ENCODE data around the gene PRPF8. TPM values are rescaled to one million over a fixed set of nuclear protein-coding genes. Genes with fewer than 3 reads are reported as not detected.

The PRPF8 gene
- total and polyA plus RNA-seq, 4 experiments from 2014 or later: 87.9 to 464 (median 327) TPM

DNA sequence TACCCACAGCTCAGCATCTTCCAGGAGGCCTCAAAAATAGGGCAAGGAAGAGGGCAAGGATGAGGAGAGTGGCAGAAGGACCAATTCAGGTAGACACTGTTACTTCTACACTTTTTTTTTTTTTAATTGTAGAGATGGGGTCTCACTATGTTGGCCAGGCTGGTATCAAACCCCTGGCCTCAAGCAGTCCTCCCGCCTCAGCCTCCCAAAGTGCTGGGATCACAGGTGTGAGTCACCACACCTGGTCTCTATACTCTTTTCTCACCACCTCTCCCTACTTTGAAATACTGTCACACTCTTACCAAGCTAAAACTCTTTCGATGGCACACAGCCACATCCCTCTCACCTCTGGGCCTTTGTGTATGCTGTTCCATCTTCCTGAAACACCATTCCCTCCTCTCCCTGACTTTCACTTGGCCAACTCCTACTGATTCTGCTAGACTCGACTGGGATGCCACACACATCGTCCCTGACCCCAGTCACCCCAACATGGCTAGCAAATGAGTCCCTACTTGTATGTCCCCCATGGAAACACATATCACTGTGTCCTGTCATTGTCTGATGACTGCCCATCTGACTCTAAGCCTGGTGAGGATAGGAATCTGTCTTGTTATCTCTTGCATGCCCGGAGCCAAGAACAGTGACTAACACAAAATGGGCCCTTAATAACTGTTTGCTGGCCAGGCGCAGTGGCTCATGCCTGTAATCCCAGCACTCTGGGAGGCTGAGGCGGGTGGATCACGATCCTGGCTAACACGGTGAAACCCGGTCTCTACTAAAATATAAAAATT, 48.8 kb downstream of the PRPF8 start:
- CTCF ChIA-PET (ENCODE audit: partially characterized antibody): interaction anchor here (1.3 kb wide), 1 partner anchor 13 kb away, joined by 4 read pairs; no protein-coding TSS in a partner anchor
- H3K9me3 Mint-ChIP-seq: no peaks in the 10 kb centered on the region
- H3K27ac ChIP-seq (ENCODE audit: low read depth, low read length): no peak overlapping the region
- no peak for DNase-seq
- peaks cover 0 to 1% (median under 1%) of the 10 kb centered on the region in 4 donors for H3K4me1 Mint-ChIP-seq
- H3K27me3 Mint-ChIP-seq: no peaks in the 10 kb centered on the region
- H3K27me3 ChIP-seq (ENCODE audit: insufficient read depth, low read length): no peaks in the 10 kb centered on the region
- intact Hi-C loops (cut with micrococcal nuclease): no loop called here
- POLR2A ChIA-PET (ENCODE audit: partially characterized antibody): no interaction called here
- H3K36me3 ChIP-seq (ENCODE audit: insufficient read depth, low read length): no peaks in the 10 kb centered on the region
- H3K4me3 Mint-ChIP-seq: no peak overlapping the region
- H3K4me3 ChIP-seq (ENCODE audit: low read length in 2 of 2): no peak overlapping the region
- H3K4me1 ChIP-seq (ENCODE audit: insufficient read depth, low read length): no peaks in the 10 kb centered on the region
- H3K36me3 Mint-ChIP-seq: no peaks in the 10 kb centered on the region
- no peaks in the 10 kb centered on the region for H3K9me3 ChIP-seq (ENCODE audit: control insufficient read depth in 1 of 2, low read length in 2 of 2)
- H3K27ac Mint-ChIP-seq: peak overlapping the region in 2 of 7 donors; percentile 36 to 67

- Mint-ChIP-seq H3K4me1 (peaks cover 2 to 7% (median 4%) of the 10 kb centered on the region in 4 donors), H3K9me3 (no peaks in the 10 kb centered on the region), H3K27ac (no peak overlapping the region), H3K4me3 (no peak overlapping the region), H3K27me3 (peaks cover 0 to 1% of the 10 kb centered on the region in 2 donors), H3K36me3 (no peaks in the 10 kb centered on the region)
- Histone ChIP-seq H3K27ac (ENCODE audit: low read depth, low read length) (no peak overlapping the region), H3K36me3 (ENCODE audit: insufficient read depth, low read length) (no peaks in the 10 kb centered on the region), H3K9me3 (ENCODE audit: control insufficient read depth in 1 of 2, low read length in 2 of 2) (no peaks in the 10 kb centered on the region), H3K4me3 (ENCODE audit: low read length in 2 of 2) (no peak overlapping the region), H3K4me1 (ENCODE audit: insufficient read depth, low read length) (peaks cover 1% of the 10 kb centered on the region), H3K27me3 (ENCODE audit: insufficient read depth, low read length) (no peaks in the 10 kb centered on the region)
- DNase-seq: no peak
- ChIA-PET CTCF (ENCODE audit: partially characterized antibody) (no interaction called here), POLR2A (ENCODE audit: partially characterized antibody) (no interaction called here)
- intact Hi-C loops (cut with micrococcal nuclease): no loop called here
These were observed 49.6 kb downstream of the PRPF8 start for GRCh38 chr17:1634841-1635650.

DNA sequence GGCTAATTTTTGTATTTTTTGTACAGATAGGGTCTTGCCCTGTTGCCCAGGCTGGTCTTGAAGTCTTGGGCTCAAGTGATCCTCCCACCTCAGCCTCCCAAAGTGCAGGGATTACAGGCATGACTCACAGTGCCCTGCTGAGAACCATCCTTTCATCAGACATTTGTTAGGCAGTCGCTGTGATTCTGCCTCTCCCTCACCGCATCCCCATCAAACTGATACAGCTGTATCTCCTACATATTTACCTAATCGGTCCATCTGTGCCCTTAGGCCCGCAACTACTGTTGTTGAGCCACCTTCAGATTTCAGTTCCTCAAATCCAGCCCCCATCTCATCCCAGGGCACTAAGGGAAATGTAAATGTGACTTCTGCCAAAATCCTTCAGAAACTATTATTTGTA, 54.0 kb downstream of the PRPF8 start:
- Mint-ChIP-seq H3K27ac (peak overlapping the region in 2 of 7 donors; percentile 46 to 78), H3K4me3 (peak overlapping the region; percentile 13 to 85 (median 72)), H3K27me3 (peaks cover 1% of the 10 kb centered on the region in 2 donors), H3K9me3 (no peaks in the 10 kb centered on the region), H3K36me3 (peaks cover 0 to 6% of the 10 kb centered on the region in 2 donors), H3K4me1 (peaks cover 3 to 27% (median 12%) of the 10 kb centered on the region in 4 donors)
- Histone ChIP-seq H3K4me1 (ENCODE audit: insufficient read depth, low read length) (peaks cover 22% of the 10 kb centered on the region), H3K4me3 (ENCODE audit: low read length in 2 of 2) (no peak overlapping the region), H3K27me3 (ENCODE audit: insufficient read depth, low read length) (peaks cover 8% of the 10 kb centered on the region), H3K36me3 (ENCODE audit: insufficient read depth, low read length) (no peaks in the 10 kb centered on the region), H3K9me3 (ENCODE audit: control insufficient read depth in 1 of 2, low read length in 2 of 2) (no peaks in the 10 kb centered on the region), H3K27ac (ENCODE audit: low read depth, low read length) (no peak overlapping the region)
- CTCF ChIA-PET (ENCODE audit: partially characterized antibody): interaction anchor here (0.6 to 4.1 kb wide), 20 partner anchors 10 to 394 kb away, joined by 3 to 21 read pairs (median 4); partner anchors contain the start of genes INPP5K, PITPNA, RILP and RTN4RL1
- POLR2A ChIA-PET (ENCODE audit: partially characterized antibody): interaction anchor here (0.6 to 3.3 kb wide), 8 partner anchors 8 to 269 kb away, joined by 3 to 22 read pairs (median 5); partner anchors contain the start of genes INPP5K, RILP and YWHAE
- intact Hi-C loops (cut with micrococcal nuclease): no loop called here
- DNase-seq: no peak

GRCh38 chr17:1629504-1630310, 55.0 kb downstream of the PRPF8 start:
- ChIA-PET CTCF (ENCODE audit: partially characterized antibody) (interaction anchor here (0.6 to 4.1 kb wide), 21 partner anchors 8 to 395 kb away, joined by 3 to 21 read pairs (median 4); partner anchors contain the start of genes INPP5K, PITPNA, RILP and RTN4RL1), POLR2A (ENCODE audit: partially characterized antibody) (interaction anchor here (0.6 to 3.3 kb wide), 11 partner anchors 9 to 268 kb away, joined by 3 to 22 read pairs (median 4); partner anchors contain the start of genes INPP5K, RILP, SCARF1 and YWHAE)
- Mint-ChIP-seq H3K4me1 (peaks cover 3 to 27% (median 12%) of the 10 kb centered on the region in 4 donors), H3K9me3 (no peaks in the 10 kb centered on the region), H3K27ac (peak overlapping the region; percentile 36 to 93 (median 69)), H3K27me3 (peaks cover 1% of the 10 kb centered on the region in 2 donors), H3K36me3 (peaks cover 0 to 6% of the 10 kb centered on the region in 2 donors), H3K4me3 (peak overlapping the region; percentile 79 to 92 (median 80))
- Histone ChIP-seq H3K4me3 (ENCODE audit: low read length in 2 of 2) (peak overlapping the region; percentile 57 to 73), H3K36me3 (ENCODE audit: insufficient read depth, low read length) (no peaks in the 10 kb centered on the region), H3K9me3 (ENCODE audit: control insufficient read depth in 1 of 2, low read length in 2 of 2) (no peaks in the 10 kb centered on the region), H3K27me3 (ENCODE audit: insufficient read depth, low read length) (peaks cover 8% of the 10 kb centered on the region), H3K4me1 (ENCODE audit: insufficient read depth, low read length) (peaks cover 22% of the 10 kb centered on the region), H3K27ac (ENCODE audit: low read depth, low read length) (peak overlapping the region; percentile 44)
- peak; percentile 56 to 73 (median 62) for DNase-seq
- intact Hi-C loops (cut with micrococcal nuclease): loop anchor here (2.0 to 5.0 kb wide), 2 partner anchors 113 to 172 kb away; partner anchors contain the start of genes CRK and INPP5K

DNA sequence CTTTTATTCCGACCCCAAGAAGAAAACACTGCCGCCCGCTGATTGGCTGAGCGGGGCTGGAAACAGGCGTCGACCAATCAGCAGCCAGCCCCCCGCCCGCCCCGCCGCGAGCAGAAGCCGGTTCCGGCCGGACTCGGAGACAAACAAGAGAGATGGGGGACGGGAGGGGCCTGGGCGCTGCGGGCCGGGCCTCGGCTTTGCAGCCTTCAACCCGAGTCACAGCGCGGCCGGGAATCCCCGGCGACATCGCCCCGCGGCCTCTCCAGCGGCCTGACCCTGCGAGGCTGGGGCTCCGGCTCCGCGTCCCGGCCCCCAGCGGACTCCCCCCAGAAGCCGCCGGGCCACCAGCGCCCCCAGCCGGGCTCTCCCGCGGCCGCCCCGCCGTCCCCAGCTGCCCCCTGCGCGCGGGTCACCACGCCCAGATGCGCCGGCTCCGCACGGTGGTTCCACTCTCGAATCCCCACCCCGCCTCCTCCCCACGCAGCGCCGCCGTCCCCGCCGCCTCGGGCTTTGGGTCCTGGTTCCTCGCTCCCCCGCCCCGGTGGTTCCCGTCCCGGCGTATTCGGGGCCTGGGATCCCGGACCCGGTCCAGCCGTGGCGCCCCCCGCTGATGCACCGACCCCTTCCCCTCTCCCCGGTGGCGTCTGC, 55.7 kb downstream of the PRPF8 start:
- peaks cover 22% of the 10 kb centered on the region for H3K4me1 ChIP-seq (ENCODE audit: insufficient read depth, low read length)
- Mint-ChIP-seq H3K4me1 (peaks cover 3 to 27% (median 12%) of the 10 kb centered on the region in 4 donors), H3K4me3 (peak overlapping the region; percentile 87 to 99 (median 92)), H3K27ac (peak overlapping the region; percentile 75 to 96 (median 86)), H3K27me3 (peaks cover 1% of the 10 kb centered on the region in 2 donors), H3K9me3 (no peaks in the 10 kb centered on the region), H3K36me3 (peaks cover 0 to 6% of the 10 kb centered on the region in 2 donors)
- H3K27me3 ChIP-seq (ENCODE audit: insufficient read depth, low read length): peaks cover 8% of the 10 kb centered on the region
- CTCF ChIA-PET (ENCODE audit: partially characterized antibody): interaction anchor here (0.8 to 4.1 kb wide), 9 partner anchors 9 to 277 kb away, joined by 3 to 21 read pairs (median 4); partner anchors contain the start of gene INPP5K
- no peaks in the 10 kb centered on the region for H3K36me3 ChIP-seq (ENCODE audit: insufficient read depth, low read length)
- POLR2A ChIA-PET (ENCODE audit: partially characterized antibody): interaction anchor here (0.9 to 3.3 kb wide), 16 partner anchors 10 to 335 kb away, joined by 3 to 22 read pairs (median 4); partner anchors contain the start of genes CRK, INPP5K, PITPNA and RILP
- H3K9me3 ChIP-seq (ENCODE audit: control insufficient read depth in 1 of 2, low read length in 2 of 2): no peaks in the 10 kb centered on the region
- intact Hi-C loops (cut with micrococcal nuclease): loop anchor here (1.0 to 5.0 kb wide), 6 partner anchors 20 to 264 kb away; partner anchors contain the start of genes CRK, INPP5K, PITPNA and RILP
- H3K4me3 ChIP-seq (ENCODE audit: low read length in 2 of 2): peak overlapping the region; percentile 57 to 73
- peak; percentile 83 to 90 (median 85) for DNase-seq
- H3K27ac ChIP-seq (ENCODE audit: low read depth, low read length): peak overlapping the region; percentile 44
